Measurements from ENCODE around the gene EXTL2.

DNA sequence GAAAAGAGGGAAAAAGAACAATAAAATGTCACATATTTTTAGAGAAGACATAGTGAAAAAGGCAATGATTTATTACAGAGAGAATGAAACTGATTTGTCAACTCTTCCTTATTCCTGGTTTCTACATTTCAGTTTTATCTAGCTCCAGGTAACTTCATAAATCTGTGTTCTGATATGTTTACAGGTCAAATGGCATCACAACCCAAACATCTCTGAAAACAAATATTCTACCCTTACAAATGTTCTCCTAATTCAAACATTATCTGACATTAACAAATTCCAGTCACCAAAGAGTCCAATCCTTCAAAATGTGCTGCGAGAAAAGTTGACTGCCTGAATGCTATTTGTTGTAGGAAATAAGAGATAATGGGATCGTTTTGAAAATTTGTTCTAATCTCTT lies 20.2 kb downstream of the EXTL2 start:
- TF ChIP-seq, protein P1, sequence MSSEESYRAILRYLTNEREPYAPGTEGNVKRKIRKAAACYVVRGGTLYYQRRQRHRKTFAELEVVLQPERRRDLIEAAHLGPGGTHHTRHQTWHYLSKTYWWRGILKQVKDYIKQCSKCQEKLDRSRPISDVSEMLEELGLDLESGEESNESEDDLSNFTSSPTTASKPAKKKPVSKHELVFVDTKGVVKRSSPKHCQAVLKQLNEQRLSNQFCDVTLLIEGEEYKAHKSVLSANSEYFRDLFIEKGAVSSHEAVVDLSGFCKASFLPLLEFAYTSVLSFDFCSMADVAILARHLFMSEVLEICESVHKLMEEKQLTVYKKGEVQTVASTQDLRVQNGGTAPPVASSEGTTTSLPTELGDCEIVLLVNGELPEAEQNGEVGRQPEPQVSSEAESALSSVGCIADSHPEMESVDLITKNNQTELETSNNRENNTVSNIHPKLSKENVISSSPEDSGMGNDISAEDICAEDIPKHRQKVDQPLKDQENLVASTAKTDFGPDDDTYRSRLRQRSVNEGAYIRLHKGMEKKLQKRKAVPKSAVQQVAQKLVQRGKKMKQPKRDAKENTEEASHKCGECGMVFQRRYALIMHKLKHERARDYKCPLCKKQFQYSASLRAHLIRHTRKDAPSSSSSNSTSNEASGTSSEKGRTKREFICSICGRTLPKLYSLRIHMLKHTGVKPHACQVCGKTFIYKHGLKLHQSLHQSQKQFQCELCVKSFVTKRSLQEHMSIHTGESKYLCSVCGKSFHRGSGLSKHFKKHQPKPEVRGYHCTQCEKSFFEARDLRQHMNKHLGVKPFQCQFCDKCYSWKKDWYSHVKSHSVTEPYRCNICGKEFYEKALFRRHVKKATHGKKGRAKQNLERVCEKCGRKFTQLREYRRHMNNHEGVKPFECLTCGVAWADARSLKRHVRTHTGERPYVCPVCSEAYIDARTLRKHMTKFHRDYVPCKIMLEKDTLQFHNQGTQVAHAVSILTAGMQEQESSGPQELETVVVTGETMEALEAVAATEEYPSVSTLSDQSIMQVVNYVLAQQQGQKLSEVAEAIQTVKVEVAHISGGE (CRISPR knock-in tag; IDR thresholded peaks at IDR 0.05): no peak
- no peak for TF ChIP-seq EGR1 (IDR thresholded peaks at IDR 0.05; ENCODE audit: borderline replicate concordance in 1 of 2, low read depth in 2 of 2, low read length in 2 of 2)
- TF ChIP-seq CTCF (IDR thresholded peaks at IDR 0.05 in 2 of 3, conservative IDR thresholded peaks at IDR 0.05 in 1 of 3; ENCODE audit: control insufficient read depth in 2 of 3, extremely low read depth in 1 of 3, insufficient read depth in 1 of 3, low read depth in 3 of 3, low read length in 3 of 3): no peak
- no peak for TF ChIP-seq SRF (IDR thresholded peaks at IDR 0.05; ENCODE audit: low read depth in 2 of 2, low read length in 2 of 2)
- no peak for TF ChIP-seq EP300 (IDR thresholded peaks at IDR 0.05; ENCODE audit: borderline replicate concordance in 1 of 2, control insufficient read depth in 1 of 2, low read depth in 2 of 2, low read length in 2 of 2)
- TF ChIP-seq, protein P2, sequence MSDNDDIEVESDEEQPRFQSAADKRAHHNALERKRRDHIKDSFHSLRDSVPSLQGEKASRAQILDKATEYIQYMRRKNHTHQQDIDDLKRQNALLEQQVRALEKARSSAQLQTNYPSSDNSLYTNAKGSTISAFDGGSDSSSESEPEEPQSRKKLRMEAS (IDR thresholded peaks at IDR 0.05; ENCODE audit: low read depth, low read length): no peak
- TF ChIP-seq, protein P3, sequence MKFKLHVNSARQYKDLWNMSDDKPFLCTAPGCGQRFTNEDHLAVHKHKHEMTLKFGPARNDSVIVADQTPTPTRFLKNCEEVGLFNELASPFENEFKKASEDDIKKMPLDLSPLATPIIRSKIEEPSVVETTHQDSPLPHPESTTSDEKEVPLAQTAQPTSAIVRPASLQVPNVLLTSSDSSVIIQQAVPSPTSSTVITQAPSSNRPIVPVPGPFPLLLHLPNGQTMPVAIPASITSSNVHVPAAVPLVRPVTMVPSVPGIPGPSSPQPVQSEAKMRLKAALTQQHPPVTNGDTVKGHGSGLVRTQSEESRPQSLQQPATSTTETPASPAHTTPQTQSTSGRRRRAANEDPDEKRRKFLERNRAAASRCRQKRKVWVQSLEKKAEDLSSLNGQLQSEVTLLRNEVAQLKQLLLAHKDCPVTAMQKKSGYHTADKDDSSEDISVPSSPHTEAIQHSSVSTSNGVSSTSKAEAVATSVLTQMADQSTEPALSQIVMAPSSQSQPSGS (IDR thresholded peaks at IDR 0.05; ENCODE audit: low read length): no peak
- TF ChIP-seq ZBED1 (IDR thresholded peaks at IDR 0.05; ENCODE audit: borderline replicate concordance): no peak
- TF ChIP-seq IRF4 (IDR thresholded peaks at IDR 0.05; ENCODE audit: low read depth, low read length): no peak
- TF ChIP-seq GABPA (IDR thresholded peaks at IDR 0.05; ENCODE audit: low read depth): no peak
- TF ChIP-seq IKZF2 (IDR thresholded peaks at IDR 0.05): no peak
- no peak for TF ChIP-seq POLR2A (IDR thresholded peaks at IDR 0.05; ENCODE audit: low read depth, low read length)
- TF ChIP-seq SMC3 (IDR thresholded peaks at IDR 0.05; ENCODE audit: borderline replicate concordance, low read length): no peak
